GM21529 (cell line): ENCODE results near the gene TOGARAM2.
"Not testable (repeated sequence)": the region's sequence is repeated elsewhere in the genome, so short reads cannot be mapped to it uniquely, and the experiment has no call there.

Experiments used
- ATAC-seq: cut with Tn5 transposase; IDR thresholded peaks from one replicate; pipeline ENCODE4 v1.9.1; 2021; ENCODE audit not compliant: unreplicated experiment

The TOGARAM2 gene

DNA sequence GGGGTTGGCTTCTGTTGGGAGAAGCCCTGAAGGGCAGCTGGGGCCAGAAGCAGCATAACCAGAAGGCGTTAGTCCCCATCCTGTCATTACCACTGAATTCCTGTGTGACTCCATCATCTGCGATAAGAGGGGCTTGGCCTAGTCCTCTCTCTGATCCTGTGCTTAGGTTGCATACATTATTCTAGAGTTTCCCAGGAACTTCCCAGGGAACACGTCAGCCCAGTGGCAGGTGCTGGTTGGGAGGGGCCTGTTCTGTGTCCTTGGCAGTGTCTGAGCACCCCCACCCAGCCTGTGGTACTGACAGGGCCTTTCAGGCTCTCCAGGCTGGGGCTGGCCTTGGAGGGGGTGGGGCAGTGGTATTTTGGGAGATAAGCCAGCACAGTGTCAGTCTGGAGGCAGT, 4.5 kb upstream of the TOGARAM2 start:
- no peak for ATAC-seq

DNA sequence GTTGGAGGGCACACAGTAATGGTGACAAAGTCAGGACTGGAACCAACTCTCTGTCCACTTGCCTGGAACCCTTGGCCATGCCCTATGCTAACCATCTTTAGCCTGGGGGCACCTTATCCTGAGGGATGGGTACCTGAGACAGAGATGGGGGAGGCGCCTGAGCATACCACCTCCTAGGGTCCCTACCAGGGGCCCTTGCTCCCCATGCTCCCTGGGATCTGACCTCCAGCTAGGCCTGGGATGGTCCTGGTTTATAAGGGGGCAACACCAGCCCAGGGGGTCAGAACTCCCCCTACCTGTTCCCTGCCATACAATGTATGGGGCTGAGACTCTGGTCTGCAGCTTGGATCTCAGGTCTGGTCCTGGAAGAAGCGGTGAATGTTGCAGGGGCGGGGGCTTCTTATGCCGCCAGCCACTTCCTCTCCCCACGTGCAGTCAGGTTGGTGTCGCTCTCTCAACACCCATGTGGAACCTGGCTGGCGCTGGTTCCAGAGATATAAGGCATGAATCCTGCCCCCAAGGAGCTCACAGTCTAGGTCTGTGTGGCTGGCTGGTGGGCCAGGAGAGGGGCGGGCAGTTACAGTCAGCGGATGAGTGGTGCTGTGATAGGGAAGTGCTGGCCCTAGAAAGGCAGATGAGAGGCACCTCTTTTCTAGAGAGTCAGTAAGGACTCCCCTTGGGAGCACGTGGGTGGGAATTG, 3.8 kb upstream of the TOGARAM2 start:
- ATAC-seq: no peak

DNA sequence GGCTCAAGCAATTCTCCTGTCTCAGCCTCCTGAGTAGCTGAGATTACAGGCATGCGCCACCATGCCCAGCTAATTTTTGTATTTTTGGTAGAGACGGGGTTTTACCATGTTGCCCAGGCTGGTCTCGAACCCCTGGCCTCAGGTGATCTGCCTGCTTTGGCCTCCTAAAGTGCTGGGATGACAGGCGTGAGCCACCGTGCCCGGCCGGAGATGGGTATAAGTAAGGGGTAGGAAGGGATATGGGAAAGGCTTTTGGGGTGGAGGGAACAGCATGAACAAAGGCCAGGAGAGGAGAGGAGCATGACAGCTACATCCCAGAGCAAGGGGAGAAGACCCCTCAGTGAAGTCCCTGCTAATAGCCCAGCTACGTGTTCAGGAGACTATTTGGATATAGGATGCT, 3.1 kb upstream of the TOGARAM2 start:
- ATAC-seq: not testable (repeated sequence)

DNA sequence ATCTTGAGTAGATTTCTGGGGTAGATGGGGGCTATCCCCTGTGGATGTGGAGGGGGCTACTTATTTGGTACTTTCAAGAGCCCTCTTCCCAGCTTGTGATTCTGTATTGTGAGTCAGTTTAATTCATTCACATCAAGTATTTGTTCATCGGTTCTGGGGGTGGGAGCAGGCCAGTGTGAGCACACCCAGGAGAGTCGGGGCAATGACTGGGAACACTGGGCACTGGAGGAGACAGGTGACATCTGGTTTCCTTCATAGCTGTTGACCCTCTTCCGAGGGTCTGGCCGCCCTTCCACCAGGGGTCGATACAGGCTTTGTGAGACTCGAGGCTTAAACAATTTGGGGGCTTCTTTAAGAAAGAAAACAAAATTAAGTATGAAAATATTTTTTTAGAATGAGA, 2.5 kb upstream of the TOGARAM2 start:
- no peak for ATAC-seq

DNA sequence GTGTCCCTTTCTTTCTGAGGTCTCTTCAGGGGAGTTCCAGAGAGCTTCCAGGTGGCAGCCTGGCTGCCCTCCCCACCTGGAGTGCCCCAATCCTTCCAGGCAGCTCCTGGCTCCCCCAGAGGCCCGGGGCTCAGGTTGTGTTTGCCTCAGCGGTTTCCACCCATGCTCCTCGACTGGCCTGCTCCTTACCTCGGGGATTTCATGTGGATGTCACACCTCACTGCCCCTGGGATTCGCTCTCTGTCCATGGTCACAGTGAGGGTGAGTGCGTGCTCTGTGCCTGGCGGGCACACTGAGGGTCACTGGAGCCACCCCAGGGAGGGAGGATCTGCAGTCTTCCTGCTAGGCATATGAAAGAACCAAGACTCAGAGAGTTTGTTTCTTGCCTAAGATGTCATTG, 2.1 kb upstream of the TOGARAM2 start:
- no peak for ATAC-seq

DNA sequence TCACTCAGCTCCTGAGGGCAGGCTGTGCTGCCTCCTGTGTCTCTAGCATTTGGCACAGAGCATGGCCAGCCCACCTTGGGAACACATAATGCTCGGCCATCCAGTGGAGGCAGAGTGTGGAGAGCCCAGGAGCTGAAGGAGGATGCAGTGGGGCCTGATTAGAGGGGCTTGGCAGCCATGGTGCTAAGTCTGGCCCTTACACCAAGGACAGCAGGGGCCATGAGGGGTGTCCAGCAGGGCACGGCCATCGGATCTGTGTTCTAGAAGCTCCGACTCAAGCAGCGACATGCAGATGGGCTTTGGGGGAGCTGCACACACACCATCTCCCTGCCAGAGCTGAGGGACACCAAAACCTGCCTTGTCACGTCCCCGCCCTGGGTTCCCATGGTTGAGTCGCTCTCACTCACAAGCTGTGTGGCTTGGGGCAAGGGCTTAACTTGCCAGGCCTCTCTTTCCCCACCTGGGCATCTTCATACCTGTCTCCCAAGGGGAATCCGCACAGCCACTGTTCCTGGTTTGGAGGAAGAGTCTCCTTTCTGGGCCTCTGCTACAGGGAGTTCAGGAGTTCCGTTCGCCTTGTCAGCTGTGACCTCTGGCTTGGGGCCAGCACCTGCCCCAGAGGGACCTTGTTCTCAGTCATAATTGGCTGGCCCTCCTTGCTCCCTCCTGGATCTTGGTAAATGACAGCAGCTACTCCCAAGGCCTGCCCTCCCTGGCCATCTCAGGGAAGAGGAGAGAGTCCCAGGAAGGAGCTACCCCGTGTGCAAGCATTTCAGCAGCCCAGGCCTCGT, 1.3 kb upstream of the TOGARAM2 start:
- no peak for ATAC-seq

DNA sequence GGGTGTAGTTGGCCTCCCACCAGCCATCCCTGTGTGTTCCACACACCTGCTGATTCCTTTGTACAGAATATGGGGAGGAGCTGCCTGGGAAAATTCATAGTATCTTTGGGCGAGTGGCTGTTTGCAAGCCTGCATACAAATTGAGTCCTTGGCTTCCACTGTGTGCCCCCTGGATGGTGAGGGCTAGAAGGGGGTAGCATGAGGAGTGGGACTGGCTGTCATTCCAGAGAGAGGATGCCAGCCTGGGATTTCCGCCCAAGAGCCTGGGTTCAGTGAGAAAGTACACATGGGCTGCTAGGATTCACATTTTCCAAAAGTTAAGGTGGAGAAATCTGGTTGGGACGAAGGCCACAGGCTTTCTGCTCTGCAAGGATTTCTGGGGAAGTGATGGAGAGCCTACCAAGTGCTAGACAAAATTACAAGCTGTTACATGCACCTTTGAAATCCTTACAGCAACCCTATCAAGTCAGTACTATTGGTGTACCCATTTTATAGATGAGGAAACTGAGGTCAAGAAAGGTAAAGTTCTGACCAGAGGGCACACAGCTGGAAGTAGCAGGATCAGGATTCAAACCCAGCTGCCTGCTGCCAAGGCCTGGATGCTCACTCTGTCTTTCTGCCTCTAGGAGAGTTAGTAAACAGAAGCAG, 606 bp upstream of the TOGARAM2 start:
- no peak for ATAC-seq

DNA sequence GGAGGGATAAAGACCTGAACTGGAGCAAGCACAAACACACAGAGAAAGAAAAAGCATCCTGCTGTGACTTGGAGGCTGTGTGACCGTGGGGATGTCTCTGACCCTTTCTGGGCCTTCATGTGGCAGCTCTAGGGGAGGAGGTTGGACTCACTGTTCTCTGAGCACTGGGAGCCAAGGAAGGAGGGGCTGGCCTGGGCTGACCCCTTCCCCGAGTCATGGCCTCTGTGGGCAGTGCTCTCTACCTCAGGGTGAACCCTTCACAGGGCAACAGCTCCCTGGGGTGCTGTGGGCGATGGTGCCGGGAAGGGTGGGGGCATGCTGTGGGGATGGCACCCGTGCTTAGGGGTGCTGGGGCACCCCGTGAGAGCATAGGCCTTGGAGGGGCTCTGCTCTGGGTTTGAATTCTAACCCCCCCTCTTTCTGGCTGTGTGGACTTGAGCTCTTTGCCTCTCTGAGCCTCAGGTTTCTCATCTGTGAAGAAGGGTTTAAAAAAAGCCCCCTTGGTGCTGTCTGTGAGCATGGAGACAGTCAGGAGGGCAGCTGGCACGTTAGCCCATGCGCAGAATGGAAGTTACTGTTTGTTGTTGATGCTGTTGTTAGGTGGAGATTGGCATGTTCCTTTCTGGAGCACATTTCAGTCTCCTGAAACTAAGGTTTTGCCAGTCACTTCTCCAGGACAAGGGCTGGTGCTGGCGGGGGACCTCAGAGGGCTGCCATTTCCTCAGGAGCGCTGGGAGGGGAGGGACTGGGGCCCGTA, 700 bp downstream of the TOGARAM2 start:
- ATAC-seq: no peak

DNA sequence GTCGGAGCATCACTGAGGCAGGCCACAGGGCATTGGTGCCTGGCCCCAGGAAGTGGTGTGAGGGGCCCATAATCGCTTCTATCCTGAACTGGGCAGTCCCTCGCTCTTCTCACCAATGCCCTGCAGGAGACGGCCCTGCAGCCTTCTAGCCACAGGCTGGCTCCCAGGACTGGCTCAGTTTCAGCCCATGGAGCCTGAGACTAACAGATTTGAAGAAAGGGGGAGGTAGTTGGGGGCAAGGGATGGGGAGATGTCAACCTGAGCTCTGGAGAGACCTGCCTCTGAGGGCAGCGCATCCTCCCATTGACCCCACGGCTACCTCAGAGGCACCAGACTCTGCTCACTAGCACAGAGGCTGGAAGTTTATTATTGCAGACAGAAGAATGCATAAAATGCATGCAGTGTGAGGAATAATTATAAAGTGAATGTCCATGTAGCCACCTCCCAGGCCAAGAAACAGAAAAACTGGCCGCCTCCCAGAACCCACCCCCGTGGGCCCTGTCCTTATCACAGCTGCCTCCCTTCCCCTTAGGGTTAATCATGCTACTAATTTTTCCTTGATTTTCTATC, 1.4 kb downstream of the TOGARAM2 start:
- ATAC-seq: no peak

DNA sequence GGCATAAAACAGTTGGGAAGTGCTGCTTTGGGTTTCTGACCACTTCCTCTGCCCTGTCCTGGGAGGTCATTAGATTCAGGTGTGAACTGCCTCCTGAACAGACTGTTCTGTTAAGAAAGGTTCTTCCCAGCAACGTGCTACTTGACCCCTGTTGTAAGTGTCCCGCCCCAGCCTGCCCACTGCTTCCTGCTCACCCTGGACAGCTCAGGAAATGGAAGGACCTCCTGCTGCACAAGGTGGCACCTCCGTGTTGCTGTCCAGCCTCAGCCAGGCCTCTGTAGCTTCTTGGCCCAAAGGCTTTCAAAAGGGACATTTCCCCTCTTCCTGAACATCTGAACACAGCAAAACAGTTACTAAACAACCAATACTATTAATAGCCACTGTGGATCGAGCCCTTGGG, 5.3 kb downstream of the TOGARAM2 start:
- no peak for ATAC-seq

DNA sequence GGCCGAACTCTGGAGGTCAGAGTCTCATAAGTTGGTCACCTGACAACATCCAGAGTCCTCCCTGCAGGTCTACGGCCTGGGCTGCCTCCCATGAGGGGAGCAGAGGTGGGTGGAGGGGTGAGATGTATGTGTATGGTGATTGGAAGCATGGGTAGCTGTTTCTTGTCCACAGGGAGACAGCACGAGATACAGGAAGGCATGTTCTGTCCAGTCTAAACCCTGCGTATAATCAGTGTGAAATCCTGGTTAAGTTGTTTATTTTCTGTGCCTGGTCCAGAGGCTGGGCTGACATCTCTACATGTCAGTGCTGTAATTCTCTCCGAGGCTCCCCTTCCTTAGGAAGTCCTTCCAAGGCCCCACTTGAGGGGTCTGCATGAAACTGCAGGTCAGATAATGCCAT, 8.9 kb downstream of the TOGARAM2 start:
- no peak for ATAC-seq

DNA sequence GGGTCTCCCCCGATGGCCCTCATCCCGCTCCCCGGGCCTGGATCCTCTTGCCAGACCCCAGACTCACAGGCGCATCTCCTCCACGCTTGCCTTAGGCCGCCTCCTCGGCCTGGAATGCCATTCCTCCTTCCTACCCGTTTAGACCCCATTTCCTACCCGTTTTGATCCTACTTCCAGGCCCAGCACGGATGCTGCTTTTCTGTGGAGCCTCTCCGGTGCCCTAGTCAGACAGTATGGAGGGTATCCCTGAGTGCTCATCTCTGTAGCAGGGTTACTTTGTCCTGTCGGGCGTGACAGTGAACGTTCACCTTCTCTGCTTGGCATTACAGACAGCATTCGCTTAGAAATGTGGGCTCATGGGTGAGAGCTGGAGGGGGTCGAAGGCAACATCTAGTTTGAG, 9.3 kb downstream of the TOGARAM2 start:
- no peak for ATAC-seq

DNA sequence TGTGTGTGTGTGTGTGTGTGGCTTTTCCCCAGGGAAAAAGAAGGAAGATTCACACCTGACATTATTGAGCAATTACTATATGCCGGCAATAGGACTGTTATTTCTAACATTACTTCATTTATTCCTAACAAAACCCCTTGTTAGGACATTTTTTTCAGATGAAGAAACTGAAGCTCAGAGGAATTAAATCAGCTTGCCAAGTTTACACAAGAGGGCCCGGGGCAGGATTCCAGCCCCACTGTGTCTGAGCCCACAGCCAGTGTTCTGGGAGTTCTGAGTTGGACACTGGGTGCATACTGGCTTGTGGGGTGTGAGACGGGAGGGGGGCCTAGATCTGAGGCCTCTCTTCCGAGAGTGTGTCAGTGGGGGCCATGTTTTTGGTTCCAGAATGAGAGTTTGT, 9.9 kb downstream of the TOGARAM2 start:
- ATAC-seq: no peak

DNA sequence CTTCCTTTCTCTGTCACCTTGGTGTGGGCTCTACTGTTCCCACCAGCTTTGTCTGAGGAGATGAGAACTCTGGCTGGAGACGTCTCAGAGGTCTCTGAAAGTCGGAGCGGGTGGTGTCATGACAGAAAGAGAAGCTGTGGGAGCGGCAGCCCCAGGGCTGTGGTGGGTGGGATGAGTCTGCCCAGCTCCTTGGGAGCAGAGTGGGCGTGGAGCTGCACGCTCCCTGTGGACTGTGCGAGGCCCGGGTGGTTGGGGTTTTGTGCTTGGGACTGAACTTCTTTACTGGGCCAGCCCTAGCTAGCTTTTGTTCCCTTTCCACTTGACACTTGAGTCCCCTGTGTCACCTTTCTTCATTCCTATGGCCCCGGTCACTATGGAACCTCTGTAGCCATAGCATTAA, 10.4 kb downstream of the TOGARAM2 start:
- ATAC-seq: no peak

DNA sequence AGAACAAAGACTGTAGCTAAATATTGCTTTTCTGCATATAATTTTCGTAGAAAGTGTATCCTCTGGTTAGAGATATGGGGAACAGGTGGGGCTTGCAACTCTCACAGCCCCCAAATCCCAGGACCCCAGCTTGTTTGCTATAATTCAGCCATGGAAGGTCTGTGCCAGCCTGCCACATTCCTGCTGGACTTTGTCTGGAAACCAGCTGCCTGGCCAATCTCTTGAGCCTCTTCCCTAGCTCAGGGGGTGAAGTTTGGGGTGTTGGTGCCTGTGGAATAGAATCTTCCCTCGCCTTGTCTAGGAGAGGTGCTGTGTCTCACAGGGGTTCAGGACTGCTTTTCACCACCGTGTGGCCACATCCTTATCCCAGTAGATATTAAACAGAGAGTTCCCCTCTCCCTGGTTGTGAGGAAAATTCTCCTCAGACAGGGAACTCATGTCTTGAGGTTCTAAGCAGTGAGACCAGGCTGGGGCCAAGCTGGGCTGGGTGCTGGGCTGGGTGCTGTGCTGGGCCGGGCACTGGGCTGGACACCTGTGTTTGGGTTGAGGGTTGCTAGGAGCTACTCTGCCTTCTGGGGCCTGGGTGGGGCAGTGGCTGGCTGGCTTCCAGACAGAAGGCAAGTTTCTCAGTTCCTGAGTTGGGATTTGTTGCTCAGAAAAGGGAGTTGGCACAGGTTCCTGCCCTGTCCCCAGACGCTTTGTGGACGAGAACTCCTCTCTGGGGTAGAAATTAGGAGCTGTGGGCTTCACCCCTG, 12.3 kb downstream of the TOGARAM2 start:
- no peak for ATAC-seq

DNA sequence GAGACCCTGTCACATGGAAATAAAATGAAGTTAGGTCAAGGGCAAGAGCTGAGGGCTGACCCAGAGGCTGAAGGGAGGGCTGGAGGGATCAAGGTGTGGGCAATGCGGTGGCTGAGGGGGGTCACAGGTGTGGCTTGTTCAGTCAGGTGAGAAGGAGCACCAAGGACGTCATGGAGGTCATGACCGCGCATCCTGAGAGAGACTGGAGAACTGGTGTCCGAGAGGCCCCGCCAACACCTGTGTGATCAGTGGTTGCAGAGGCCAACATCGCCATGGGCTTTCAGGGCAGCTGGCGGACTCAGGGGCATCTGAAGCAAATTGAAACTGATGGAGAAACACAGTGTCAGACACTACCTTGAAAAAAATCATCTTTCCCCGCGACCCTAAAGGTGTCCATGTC, 13.0 kb downstream of the TOGARAM2 start:
- ATAC-seq: no peak

DNA sequence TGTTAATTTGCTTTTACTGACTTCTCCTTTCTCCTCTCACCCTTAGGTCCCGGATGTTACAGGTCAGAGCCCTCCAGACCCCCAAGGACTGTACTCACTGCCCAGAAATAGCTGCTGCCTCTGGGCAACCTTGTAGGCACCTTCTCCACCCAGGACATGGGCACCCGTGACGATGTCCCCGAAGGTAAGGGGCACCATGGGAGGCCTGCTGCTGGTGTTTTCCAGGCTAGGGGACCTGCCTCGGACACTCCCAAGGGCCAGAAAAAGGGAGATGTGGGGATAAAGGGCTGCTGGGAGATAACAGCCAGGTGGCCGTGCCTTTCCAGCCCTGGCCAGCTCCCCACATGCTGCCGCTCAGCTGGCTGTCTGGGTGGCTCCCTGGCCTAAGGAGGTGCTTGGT, 13.6 kb downstream of the TOGARAM2 start:
- ATAC-seq: no peak

DNA sequence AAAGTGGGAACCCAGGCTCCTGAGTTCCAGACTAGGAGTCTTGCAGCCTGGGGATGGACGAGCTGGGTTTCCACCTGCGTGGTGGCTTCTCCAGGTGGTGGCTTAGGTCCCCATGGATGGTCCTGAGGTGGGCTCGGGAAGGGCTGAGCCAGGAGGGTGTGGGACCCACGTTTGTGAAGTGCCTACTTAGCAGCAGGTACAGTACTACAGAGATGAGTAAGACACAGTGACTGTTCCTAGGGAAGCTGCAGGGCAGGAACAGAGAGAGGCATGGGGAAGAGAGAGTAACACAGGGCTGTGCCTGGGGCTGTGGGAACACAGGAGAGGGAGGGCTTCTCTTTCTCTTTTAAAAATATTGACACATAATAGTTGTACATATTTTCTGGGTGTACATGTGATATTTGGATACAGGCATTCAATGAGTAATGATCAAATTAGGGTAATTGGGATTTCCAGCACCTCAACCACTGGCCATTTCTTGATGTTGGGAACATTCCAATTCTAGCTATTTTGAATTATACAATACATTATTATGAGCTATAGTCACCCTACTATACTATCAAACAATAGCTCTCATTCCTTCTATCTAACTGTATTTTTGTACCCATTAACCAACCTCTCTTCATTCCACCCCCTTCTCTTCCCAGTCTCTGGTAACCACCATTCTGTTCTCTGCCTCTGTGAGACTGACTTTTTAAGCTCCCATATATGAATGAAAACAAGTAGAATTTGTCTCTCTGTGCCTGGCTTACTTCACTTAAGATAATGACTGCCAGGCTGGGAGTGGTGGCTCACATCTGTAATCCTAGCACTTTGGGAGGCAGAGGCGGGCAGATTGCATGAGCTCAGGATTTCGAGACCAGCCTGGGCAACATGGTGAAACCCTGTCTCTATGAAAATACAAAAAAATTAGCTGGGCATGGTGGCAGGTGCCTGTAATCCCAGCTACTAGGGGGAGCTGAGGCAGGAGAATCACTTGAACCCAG, 15.0 kb downstream of the TOGARAM2 start:
- no peak for ATAC-seq

DNA sequence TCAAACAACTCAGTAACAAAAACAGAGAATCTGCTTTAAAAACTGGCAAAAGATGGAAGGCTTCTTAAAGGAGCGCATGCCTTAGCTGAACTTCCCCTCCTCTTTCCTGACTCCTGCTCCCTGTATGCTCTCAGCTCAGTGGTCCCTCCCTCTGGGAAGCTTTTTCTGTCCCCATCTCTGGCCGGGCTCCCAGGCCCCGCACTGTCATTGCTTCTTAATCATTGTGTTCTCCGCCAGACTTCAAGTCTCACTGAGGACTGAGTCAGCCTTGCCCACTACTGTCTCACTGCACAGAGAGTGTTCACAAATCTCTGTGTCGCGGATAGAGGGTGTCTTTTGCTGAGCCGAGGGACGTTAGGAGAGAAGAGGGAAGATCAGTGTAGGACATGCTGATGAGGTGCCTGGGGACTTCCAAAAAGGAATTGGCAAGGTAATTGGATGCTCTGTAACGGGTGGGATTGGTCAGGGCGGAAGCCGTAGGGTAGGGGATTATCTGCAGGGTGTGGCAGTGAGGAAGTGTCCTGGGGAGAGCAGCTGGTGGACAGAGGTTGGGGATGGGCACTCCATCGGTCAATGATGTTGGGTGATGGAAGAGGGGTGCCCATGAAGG, 16.2 kb downstream of the TOGARAM2 start:
- ATAC-seq: no peak
